ENCODE measurements around the gene MACROD2.

- TF ChIP-seq CTCF (IDR thresholded peaks at IDR 0.05) (no peak), POLR2A (IDR thresholded peaks at IDR 0.05) (no peak)
These were observed 1863.7 kb downstream of the MACROD2 start for GRCh38 chr20:15859061-15859460.
